Cardiac muscle cell (in vitro differentiated cells and primary cell): ENCODE data around the gene BAD. TPM values are rescaled to one million over a fixed set of nuclear protein-coding genes. Genes with fewer than 3 reads are reported as not detected.

Experiments
- DNase-seq, 2 donors: peaks; one replicate each; pipeline versions ENCODE4 v3.0.0 to v3.0.0-alpha.2; 2010 to 2017; ENCODE audit warnings: low read depth in 1 of 2, low spot score in 1 of 2
- H3K27ac ChIP-seq: fragments of 200-600 bp; sonication (generic); 2 replicates; pipeline ENCODE4 v1.5.1; 2016
- H3K27me3 ChIP-seq: fragments of 200-600 bp; sonication (generic); 2 replicates; pipeline ENCODE4 v1.6.0; 2016; ENCODE audit warnings: control low read depth
- H3K36me3 ChIP-seq: fragments of 200-600 bp; sonication (generic); 2 replicates; pipeline ENCODE4 v1.5.1; 2016; ENCODE audit warnings: control low read depth
- H3K4me1 ChIP-seq: fragments of 200-600 bp; sonication (generic); 2 replicates; pipeline ENCODE4 v1.8.1; 2017; ENCODE audit warnings: low read depth, mild to moderate bottlenecking, mixed run types
- H3K4me3 ChIP-seq: fragments of 200-600 bp; sonication (generic); 2 replicates; pipeline ENCODE4 v1.5.1; 2016; ENCODE audit warnings: mild to moderate bottlenecking
- H3K9me3 ChIP-seq: fragments of 200-600 bp; sonication (generic); 2 replicates; pipeline ENCODE4 v1.5.1; 2017; ENCODE audit warnings: low read depth, mild to moderate bottlenecking, control low read depth
- CTCF ChIP-seq: IDR thresholded peaks from 2 replicates; pipeline ENCODE4 v1.5.1; 2012; ENCODE audit warnings: low read depth, mild to moderate bottlenecking, low read length
- polyA plus RNA-seq: library from polyadenylated mRNA; unstranded; fragments of >200 nt; fragmentation: Nextera tagmentation; extraction: Ambion mirVana; gene quantifications from 2 replicates; pipeline ENCODE4 v1.2.1, GENCODE V29; 2016
- total RNA-seq: library from RNA; depleted of rRNA; stranded (reverse); fragments of >200 nt; gene quantifications from 2 replicates; pipeline ENCODE4 v1.2.3, GENCODE V29; 2016

Gene BAD
- total and polyA plus RNA-seq, 2 experiments from 2014 or later = 155 to 195 TPM

- Histone ChIP-seq H3K9me3 (no peaks in the 10 kb centered on the region), H3K4me3 (peak overlapping the region; percentile 3)
These were observed 14.7 kb upstream of the BAD start for GRCh38 chr11:64298966-64299846.

GRCh38 chr11:64297699-64298358 is 13.4 kb upstream of the BAD start:
- no peaks in the 10 kb centered on the region for H3K4me1 ChIP-seq
- no peak for DNase-seq
- H3K4me3 ChIP-seq = no peak overlapping the region
- TF ChIP-seq CTCF = no peak
- H3K27me3 ChIP-seq = peaks cover 92% of the 10 kb centered on the region
- H3K36me3 ChIP-seq = no peaks in the 10 kb centered on the region
- H3K9me3 ChIP-seq = no peaks in the 10 kb centered on the region
- no peak overlapping the region for H3K27ac ChIP-seq

More at GRCh38 chr11:64298966-64299846, 14.7 kb upstream of the BAD start:
- Histone ChIP-seq H3K27ac (no peak overlapping the region), H3K27me3 (peaks cover 78% of the 10 kb centered on the region), H3K4me1 (peaks cover 4% of the 10 kb centered on the region), H3K36me3 (no peaks in the 10 kb centered on the region)
- DNase-seq = peak; percentile 30 to 42
- no peak for TF ChIP-seq CTCF

GRCh38 chr11:64296830-64297698 is 12.6 kb upstream of the BAD start:
- Histone ChIP-seq H3K4me3 (no peak overlapping the region), H3K4me1 (no peaks in the 10 kb centered on the region), H3K27me3 (peaks cover 100% of the 10 kb centered on the region), H3K27ac (no peak overlapping the region), H3K9me3 (no peaks in the 10 kb centered on the region), H3K36me3 (no peaks in the 10 kb centered on the region)
- no peak for DNase-seq
- TF ChIP-seq CTCF = no peak

- no peak for TF ChIP-seq CTCF
- DNase-seq = no peak
- H3K27me3 ChIP-seq = peaks cover 100% of the 10 kb centered on the region
- no peaks in the 10 kb centered on the region for H3K4me1 ChIP-seq
- no peak overlapping the region for H3K4me3 ChIP-seq
- no peaks in the 10 kb centered on the region for H3K9me3 ChIP-seq
- H3K36me3 ChIP-seq = no peaks in the 10 kb centered on the region
- H3K27ac ChIP-seq = no peak overlapping the region
These were observed 11.8 kb upstream of the BAD start for GRCh38 chr11:64296236-64296635.

- TF ChIP-seq CTCF = no peak
- no peaks in the 10 kb centered on the region for H3K4me1 ChIP-seq
- no peaks in the 10 kb centered on the region for H3K9me3 ChIP-seq
- H3K36me3 ChIP-seq = no peaks in the 10 kb centered on the region
- no peak overlapping the region for H3K27ac ChIP-seq
- DNase-seq = no peak
- peaks cover 100% of the 10 kb centered on the region for H3K27me3 ChIP-seq
- no peak overlapping the region for H3K4me3 ChIP-seq
These were observed 11.3 kb upstream of the BAD start for GRCh38 chr11:64295760-64296159.
